GM23248 (cell line): ENCODE data around the gene ZNF691. TPM values are rescaled to one million over a fixed set of nuclear protein-coding genes. Genes with fewer than 3 reads are reported as not detected.
"Not testable (repeated sequence)": the region's sequence is repeated elsewhere in the genome, so short reads cannot be mapped to it uniquely, and the experiment has no call there.

Source experiments
- DNase-seq: peaks from one replicate; pipeline ENCODE4 v3.0.0-alpha.2; 2015
- H2AFZ ChIP-seq: fragments of 200-600 bp; sonication (generic); 2 replicates; pipeline ENCODE4 v1.6.1; 2016; ENCODE audit warnings: antibody characterized with exemption
- H3F3A ChIP-seq: fragments of 200-600 bp; sonication (generic); 2 replicates; pipeline ENCODE4 v1.6.1; 2016; ENCODE audit warnings: mild to moderate bottlenecking, antibody characterized with exemption, mixed run types; ENCODE audit not compliant: insufficient read depth
- H3K27ac ChIP-seq: fragments of 200-600 bp; sonication (generic); 2 replicates; pipeline ENCODE4 v1.5.1; 2016; ENCODE audit warnings: mild to moderate bottlenecking
- H3K27me3 ChIP-seq: fragments of 200-600 bp; sonication (generic); replicated peaks from 2 replicates; pipeline ENCODE4 v1.6.1; 2016; ENCODE audit warnings: mild to moderate bottlenecking; ENCODE audit not compliant: insufficient read depth
- H3K36me3 ChIP-seq: fragments of 200-600 bp; sonication (generic); 2 replicates; pipeline ENCODE4 v1.6.1; 2016; ENCODE audit warnings: low read depth, mild to moderate bottlenecking
- H3K4me1 ChIP-seq: fragments of 200-600 bp; sonication (generic); 2 replicates; pipeline ENCODE4 v1.6.1; 2016; ENCODE audit warnings: mild to moderate bottlenecking; ENCODE audit not compliant: insufficient read depth
- H3K4me2 ChIP-seq: fragments of 200-600 bp; sonication (generic); one replicate; pipeline ENCODE4 v1.6.1; 2016; ENCODE audit warnings: mild to moderate bottlenecking; ENCODE audit not compliant: unreplicated experiment
- H3K4me3 ChIP-seq: fragments of 200-600 bp; sonication (generic); 2 replicates; pipeline ENCODE4 v1.5.1; 2016; ENCODE audit warnings: mild to moderate bottlenecking
- H3K79me2 ChIP-seq: fragments of 200-600 bp; sonication (generic); 2 replicates; pipeline ENCODE4 v1.6.1; 2016; ENCODE audit warnings: mild to moderate bottlenecking; ENCODE audit not compliant: insufficient read depth
- H3K9ac ChIP-seq: fragments of 200-600 bp; sonication (generic); 2 replicates; pipeline ENCODE4 v1.6.1; 2016; ENCODE audit warnings: mild to moderate bottlenecking
- H3K9me2 ChIP-seq: fragments of 200-600 bp; sonication (generic); 2 replicates; pipeline ENCODE4 v1.6.1; 2016; ENCODE audit warnings: mixed run types, mild to moderate bottlenecking, moderate library complexity; ENCODE audit not compliant: insufficient read depth
- H3K9me3 ChIP-seq: fragments of 200-600 bp; sonication (generic); one replicate; pipeline ENCODE4 v1.6.1; 2017; ENCODE audit warnings: low read depth
- H4K20me1 ChIP-seq: fragments of 200-600 bp; sonication (generic); 2 replicates; pipeline ENCODE4 v1.6.0; 2016; ENCODE audit not compliant: insufficient read depth
- EZH2 ChIP-seq: fragments of 200-600 bp; sonication (generic); IDR thresholded peaks from 2 replicates; pipeline ENCODE4 v1.6.1; 2018; ENCODE audit warnings: antibody characterized with exemption, mild to moderate bottlenecking; ENCODE audit not compliant: insufficient read depth, poor library complexity, severe bottlenecking
- EZH2phosphoT487 ChIP-seq: fragments of 200-600 bp; sonication (generic); IDR thresholded peaks from 2 replicates; pipeline ENCODE4 v1.6.1; 2018; ENCODE audit warnings: antibody characterized with exemption, moderate library complexity, mild to moderate bottlenecking, low read depth; ENCODE audit not compliant: insufficient read depth
- WGBS, 2 experiments: methylation state at CpG; one replicate each; pipeline ENCODE4 v1.1.6; 2015 to 2017; ENCODE audit warnings: low lambda C conversion rate in 2 of 2, low coverage in 1 of 2; ENCODE audit errors: missing lambda C conversion rate in 2 of 2; 5-methylcytosine and 5-hydroxymethylcytosine counted together
- in situ Hi-C: fragments of 300-500 bp; cut with MboI; formaldehyde crosslinking; loops from 2 replicates; pipeline ENCODE4 v1.15.0; 2020
- polyA plus RNA-seq: library from polyadenylated mRNA; unstranded; fragments of >200 nt; fragmentation: Nextera tagmentation; extraction: Ambion mirVana; gene quantifications from 2 replicates; pipeline ENCODE4 v1.2.1, GENCODE V29; 2016
- total RNA-seq: library from RNA; depleted of rRNA; stranded (reverse); fragments of >200 nt; shearing (Covaris generic); gene quantifications from 2 replicates; pipeline ENCODE4 v1.2.3, GENCODE V29; 2014

Gene ZNF691
- total and polyA plus RNA-seq, 2 experiments from 2014 or later: 4.4 to 6.9 TPM

DNA sequence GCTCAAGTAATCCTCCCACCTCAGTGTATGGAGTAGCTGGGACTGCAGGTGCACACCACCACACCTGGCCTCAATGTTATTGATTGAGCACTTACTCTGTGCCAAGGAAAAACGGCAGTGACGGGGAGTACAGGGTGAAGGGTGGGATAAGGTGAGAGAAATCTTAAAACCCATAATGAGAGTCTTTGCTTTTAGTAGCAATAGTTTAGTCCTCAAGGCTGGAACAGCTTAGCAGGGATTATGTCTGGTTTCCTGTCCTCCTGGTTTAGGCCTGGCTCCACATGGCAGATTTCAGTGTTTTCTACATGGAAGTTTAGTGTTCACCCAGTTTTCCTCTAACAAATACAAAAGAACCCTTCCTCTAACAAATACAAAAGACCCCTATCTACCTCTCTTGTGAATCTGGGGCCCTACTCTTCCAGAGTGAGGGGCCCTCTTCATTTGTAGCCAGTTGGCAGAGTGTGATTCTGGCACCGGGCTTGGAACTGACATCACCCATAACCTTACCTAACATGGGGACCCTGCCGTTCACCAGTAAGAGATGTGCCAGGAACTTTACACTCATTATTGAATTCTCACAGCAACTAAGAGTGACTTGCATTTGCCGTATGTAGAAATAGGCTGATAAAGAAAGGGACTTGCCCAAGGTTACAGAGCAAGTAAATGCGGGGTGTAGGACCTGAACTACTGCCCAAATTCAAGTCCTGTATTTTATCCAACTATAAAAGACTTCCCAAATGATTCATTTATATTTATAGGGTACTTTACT, 6.9 kb downstream of the ZNF691 start:
- no peak overlapping the region for H3K4me2 ChIP-seq
- no peaks in the 10 kb centered on the region; the same call in 1 of the 2 replicates for H3K36me3 ChIP-seq
- no peak overlapping the region for H2AFZ ChIP-seq
- in situ Hi-C loops: no loop called here
- H3K27ac ChIP-seq: no peak overlapping the region
- TF ChIP-seq EZH2: no peak
- no peak for TF ChIP-seq EZH2phosphoT487
- WGBS, 2 experiments: 57 to 60% methylated on average over 6 of the region's 6 CpGs
- no peaks in the 10 kb centered on the region for H4K20me1 ChIP-seq
- H3K27me3 ChIP-seq: no peaks in the 10 kb centered on the region
- H3K9ac ChIP-seq: no peak overlapping the region
- H3K4me1 ChIP-seq: peaks cover 5% of the 10 kb centered on the region; the same call in 1 of the 2 replicates
- no peak overlapping the region for H3K4me3 ChIP-seq
- peaks cover 2% of the 10 kb centered on the region; the same call in 1 of the 2 replicates for H3K79me2 ChIP-seq
- no peak for DNase-seq
- no peaks in the 10 kb centered on the region for H3K9me3 ChIP-seq
- H3K9me2 ChIP-seq: no peaks in the 10 kb centered on the region
- no peaks in the 10 kb centered on the region for H3F3A ChIP-seq

DNA sequence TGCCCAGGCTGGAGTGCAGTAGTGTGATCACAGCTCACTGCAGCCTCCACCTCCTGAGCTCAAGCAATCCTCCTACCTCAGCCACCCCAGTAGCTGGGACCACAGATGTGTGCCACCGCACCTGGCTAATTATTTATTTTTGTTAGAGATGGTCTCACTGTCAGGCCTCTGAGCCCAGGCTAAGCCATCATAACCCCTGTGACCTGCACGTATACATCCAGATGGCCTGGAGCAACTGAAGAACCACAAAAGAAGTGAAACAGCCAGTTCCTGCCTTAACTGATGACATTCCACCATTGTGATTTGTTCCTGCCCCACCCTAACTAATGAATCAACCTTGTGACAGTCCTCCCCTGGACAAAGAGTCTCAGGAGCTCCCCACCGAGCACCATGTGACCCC, 10.1 kb downstream of the ZNF691 start:
- H3K9me2 ChIP-seq, H3K4me1 ChIP-seq, H3K4me2 ChIP-seq, H3K9ac ChIP-seq, H3K9me3 ChIP-seq, H3K27me3 ChIP-seq, H3F3A ChIP-seq, H3K4me3 ChIP-seq, H3K27ac ChIP-seq, H3K79me2 ChIP-seq, H4K20me1 ChIP-seq, H2AFZ ChIP-seq, DNase-seq, in situ Hi-C loops, H3K36me3 ChIP-seq: not testable (repeated sequence)
- WGBS, 2 experiments: 93 to 98% methylated on average over 3 of the region's 3 CpGs

DNA sequence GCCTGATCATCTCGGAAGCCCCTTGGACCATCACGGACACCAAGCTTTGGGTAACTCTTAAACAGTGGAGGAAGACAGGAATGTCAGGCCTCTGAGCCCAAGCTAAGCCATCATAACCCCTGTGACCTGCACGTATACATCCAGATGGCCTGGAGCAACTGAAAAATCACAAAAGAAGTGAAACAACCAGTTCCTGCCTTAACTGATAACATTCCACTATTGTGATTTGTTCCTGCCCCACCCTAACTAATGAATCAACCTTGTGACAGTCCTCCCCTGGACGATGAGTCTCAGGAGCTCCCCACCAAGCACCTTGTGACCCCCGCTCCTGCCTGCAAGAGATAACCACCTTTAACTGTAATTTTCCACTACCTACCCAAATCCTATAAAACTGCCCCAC, 13.0 kb downstream of the ZNF691 start:
- H2AFZ ChIP-seq, H3K79me2 ChIP-seq, H3K9ac ChIP-seq, H3K4me2 ChIP-seq, H3F3A ChIP-seq, H3K27ac ChIP-seq, H3K27me3 ChIP-seq, H3K36me3 ChIP-seq, H3K4me3 ChIP-seq, in situ Hi-C loops, H4K20me1 ChIP-seq, H3K4me1 ChIP-seq, DNase-seq, H3K9me2 ChIP-seq, H3K9me3 ChIP-seq: not testable (repeated sequence)
- 65% methylated on average over 5 of the region's 5 CpGs for WGBS, 2 experiments

DNA sequence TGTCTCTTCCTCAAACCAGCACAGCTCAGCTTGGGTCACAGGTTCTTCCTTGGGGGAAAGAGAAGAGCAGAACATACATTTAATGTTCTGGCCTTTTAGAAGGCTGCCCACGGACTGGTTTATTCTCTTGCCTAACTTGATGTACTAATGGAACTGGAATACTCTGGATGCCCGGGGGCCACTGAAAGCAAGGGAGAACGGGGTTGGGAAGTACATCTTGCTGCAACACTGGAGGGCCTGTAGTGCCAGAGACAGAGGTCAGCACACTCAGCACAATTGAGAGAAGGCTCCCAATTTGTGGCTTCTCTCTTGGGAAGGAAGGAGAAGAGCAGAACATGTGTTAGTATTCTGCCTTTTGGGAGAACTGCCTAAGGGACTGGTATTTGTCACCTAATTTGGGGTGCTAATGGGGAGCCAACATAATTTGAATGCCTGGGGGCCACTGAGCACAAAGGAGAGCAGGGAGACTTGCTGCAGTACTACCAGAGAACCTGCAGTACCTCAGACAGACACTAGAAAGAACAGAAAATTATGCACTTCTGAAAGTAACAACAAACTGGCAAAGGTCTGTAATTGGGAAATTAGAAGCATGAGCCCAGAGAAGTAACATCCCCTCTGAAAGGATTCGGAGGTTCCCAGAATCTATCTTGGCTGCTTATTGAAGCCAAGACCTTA, 14.1 kb downstream of the ZNF691 start:
- Histone ChIP-seq H3K4me2 (no peak overlapping the region), H3K79me2 (no peaks in the 10 kb centered on the region), H4K20me1 (no peaks in the 10 kb centered on the region), H3K27ac (no peak overlapping the region), H3K9ac (no peak overlapping the region), H3K4me1 (no peaks in the 10 kb centered on the region), H3F3A (no peaks in the 10 kb centered on the region), H3K4me3 (no peak overlapping the region), H3K9me2 (no peaks in the 10 kb centered on the region), H2AFZ (no peak overlapping the region), H3K36me3 (no peaks in the 10 kb centered on the region), H3K27me3 (peaks cover 11% of the 10 kb centered on the region), H3K9me3 (no peaks in the 10 kb centered on the region)
- TF ChIP-seq EZH2phosphoT487 (no peak), EZH2 (no peak)
- no peak for DNase-seq
- in situ Hi-C loops: no loop called here
- 72 to 76% methylated on average over 4 of the region's 4 CpGs for WGBS, 2 experiments

DNA sequence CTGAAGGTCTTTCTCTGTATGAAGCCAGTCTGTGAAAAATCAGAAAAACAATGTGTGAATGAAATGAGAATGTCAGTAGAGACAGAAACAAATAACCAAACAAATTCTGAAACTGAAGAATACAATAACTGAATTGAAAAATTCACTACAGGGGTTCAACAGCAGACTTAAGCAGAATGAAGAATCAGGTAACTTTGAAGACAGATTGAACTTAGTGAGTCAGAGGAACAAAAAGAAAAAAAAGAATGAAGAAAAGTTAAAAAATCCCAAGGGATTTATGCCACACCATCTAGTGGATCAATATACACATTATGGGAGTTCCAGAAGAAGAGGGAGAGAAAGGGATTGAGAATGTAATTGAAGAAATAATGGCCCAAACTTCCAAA, 14.6 kb downstream of the ZNF691 start:
- no peak for DNase-seq
- Histone ChIP-seq H3K27ac (no peak overlapping the region), H3K9ac (no peak overlapping the region), H3K4me3 (no peak overlapping the region), H4K20me1 (no peaks in the 10 kb centered on the region), H3K4me2 (no peak overlapping the region), H3K36me3 (no peaks in the 10 kb centered on the region), H3K9me2 (no peaks in the 10 kb centered on the region), H3K79me2 (no peaks in the 10 kb centered on the region), H3K27me3 (peaks cover 15% of the 10 kb centered on the region), H3K4me1 (no peaks in the 10 kb centered on the region), H3K9me3 (no peaks in the 10 kb centered on the region), H3F3A (no peaks in the 10 kb centered on the region), H2AFZ (no peak overlapping the region)
- in situ Hi-C loops: no loop called here
- TF ChIP-seq EZH2phosphoT487 (no peak), EZH2 (no peak)
